ENCODE data around the gene C5orf47. TPM values are rescaled to one million over a fixed set of nuclear protein-coding genes. Genes with fewer than 3 reads are reported as not detected.

Gene C5orf47
- total and polyA plus RNA-seq, 9 donors: 0.06 to 0.19 (median 0.10) TPM; not detected in 6

DNA sequence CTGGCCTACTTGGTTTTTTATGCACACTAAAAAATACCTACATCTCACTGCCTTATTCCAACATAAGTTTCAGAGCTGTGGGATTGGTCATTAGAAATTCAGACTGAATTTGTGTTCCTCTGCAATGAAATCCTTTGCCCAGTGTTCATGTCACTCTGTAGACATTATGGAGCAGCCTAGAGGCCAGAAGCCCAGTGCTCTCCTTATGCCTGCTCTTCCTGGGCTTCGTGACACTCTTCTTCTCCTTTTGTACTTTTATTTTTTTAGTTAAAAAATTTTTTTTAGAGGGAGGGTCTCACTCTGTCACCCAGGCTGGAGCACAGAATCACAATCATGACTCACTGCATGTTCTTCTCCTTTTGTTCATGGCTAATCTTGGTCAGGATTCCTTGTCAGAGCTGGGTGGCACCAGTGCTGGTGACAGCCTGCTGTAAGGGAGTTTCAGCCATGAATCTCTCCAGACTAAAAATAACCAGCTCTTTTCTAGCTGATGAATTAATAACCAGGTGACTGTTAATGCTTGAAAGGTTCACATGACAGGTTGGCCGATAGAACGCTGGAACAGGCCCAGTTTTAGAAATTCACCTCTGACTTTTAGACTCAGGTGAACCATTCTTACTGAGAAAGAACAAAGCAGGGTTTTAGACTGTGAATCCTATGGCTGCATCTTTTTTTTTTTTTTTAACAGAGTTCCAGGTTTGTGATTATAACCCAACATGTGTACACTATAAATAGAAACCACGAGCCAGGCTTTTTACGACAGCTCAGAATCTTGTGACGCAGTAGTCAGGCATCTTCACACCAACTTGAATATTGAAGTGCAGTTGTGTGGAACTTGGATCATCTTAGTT is 34.1 kb upstream of the C5orf47 start:
- no CpG with 5 or more reads among the region's 6 CpGs for WGBS (ENCODE audit: insufficient coverage)
- Histone ChIP-seq H3K36me3 (ENCODE audit: control insufficient read depth, insufficient read depth, low read length) (peaks cover 16% of the 10 kb centered on the region), H3K9me3 (replicated peaks; ENCODE audit: control insufficient read depth, low read depth, low read length) (no peaks in the 10 kb centered on the region), H3K27me3 (ENCODE audit: control insufficient read depth, insufficient read depth, low read length) (no peaks in the 10 kb centered on the region), H3K4me3 (ENCODE audit: low read length) (no peak overlapping the region), H3K27ac (ENCODE audit: low read length) (peak overlapping the region; percentile 69), H3K4me1 (ENCODE audit: control insufficient read depth, insufficient read depth, low read length) (peaks cover 9% of the 10 kb centered on the region)
- DNase-seq: peak; percentile 57

- H3K36me3 ChIP-seq (ENCODE audit: control insufficient read depth, insufficient read depth, low read length): no peaks in the 10 kb centered on the region
- no peak for DNase-seq
- H3K9me3 ChIP-seq (replicated peaks; ENCODE audit: control insufficient read depth, low read depth, low read length): no peaks in the 10 kb centered on the region
- H3K4me3 ChIP-seq (ENCODE audit: low read length): no peak overlapping the region
- no peaks in the 10 kb centered on the region for H3K27me3 ChIP-seq (ENCODE audit: control insufficient read depth, insufficient read depth, low read length)
- peaks cover 3% of the 10 kb centered on the region for H3K4me1 ChIP-seq (ENCODE audit: control insufficient read depth, insufficient read depth, low read length)
- no peak overlapping the region for H3K27ac ChIP-seq (ENCODE audit: low read length)
- no CpG with 5 or more reads among the region's 2 CpGs for WGBS (ENCODE audit: insufficient coverage)
Measured at GRCh38 chr5:173960986-173961385, 28.0 kb upstream of the C5orf47 start.

- Histone ChIP-seq H3K27ac (ENCODE audit: low read length) (no peak overlapping the region), H3K9me3 (replicated peaks; ENCODE audit: control insufficient read depth, low read depth, low read length) (no peaks in the 10 kb centered on the region), H3K4me1 (ENCODE audit: control insufficient read depth, insufficient read depth, low read length) (peaks cover 3% of the 10 kb centered on the region), H3K27me3 (ENCODE audit: control insufficient read depth, insufficient read depth, low read length) (no peaks in the 10 kb centered on the region), H3K4me3 (ENCODE audit: low read length) (no peak overlapping the region), H3K36me3 (ENCODE audit: control insufficient read depth, insufficient read depth, low read length) (no peaks in the 10 kb centered on the region)
- no CpG with 5 or more reads among the region's 1 CpG for WGBS (ENCODE audit: insufficient coverage)
- no peak for DNase-seq
Measured at GRCh38 chr5:173961418-173961817, 27.6 kb upstream of the C5orf47 start.

GRCh38 chr5:173962436-173962972 is 26.5 kb upstream of the C5orf47 start:
- DNase-seq: no peak
- WGBS (ENCODE audit: insufficient coverage): 80% methylated on average over 1 of the region's 3 CpGs
- peaks cover 3% of the 10 kb centered on the region for H3K4me1 ChIP-seq (ENCODE audit: control insufficient read depth, insufficient read depth, low read length)
- H3K27ac ChIP-seq (ENCODE audit: low read length): no peak overlapping the region
- H3K36me3 ChIP-seq (ENCODE audit: control insufficient read depth, insufficient read depth, low read length): no peaks in the 10 kb centered on the region
- H3K4me3 ChIP-seq (ENCODE audit: low read length): no peak overlapping the region
- H3K9me3 ChIP-seq (replicated peaks; ENCODE audit: control insufficient read depth, low read depth, low read length): no peaks in the 10 kb centered on the region
- no peaks in the 10 kb centered on the region for H3K27me3 ChIP-seq (ENCODE audit: control insufficient read depth, insufficient read depth, low read length)

DNA sequence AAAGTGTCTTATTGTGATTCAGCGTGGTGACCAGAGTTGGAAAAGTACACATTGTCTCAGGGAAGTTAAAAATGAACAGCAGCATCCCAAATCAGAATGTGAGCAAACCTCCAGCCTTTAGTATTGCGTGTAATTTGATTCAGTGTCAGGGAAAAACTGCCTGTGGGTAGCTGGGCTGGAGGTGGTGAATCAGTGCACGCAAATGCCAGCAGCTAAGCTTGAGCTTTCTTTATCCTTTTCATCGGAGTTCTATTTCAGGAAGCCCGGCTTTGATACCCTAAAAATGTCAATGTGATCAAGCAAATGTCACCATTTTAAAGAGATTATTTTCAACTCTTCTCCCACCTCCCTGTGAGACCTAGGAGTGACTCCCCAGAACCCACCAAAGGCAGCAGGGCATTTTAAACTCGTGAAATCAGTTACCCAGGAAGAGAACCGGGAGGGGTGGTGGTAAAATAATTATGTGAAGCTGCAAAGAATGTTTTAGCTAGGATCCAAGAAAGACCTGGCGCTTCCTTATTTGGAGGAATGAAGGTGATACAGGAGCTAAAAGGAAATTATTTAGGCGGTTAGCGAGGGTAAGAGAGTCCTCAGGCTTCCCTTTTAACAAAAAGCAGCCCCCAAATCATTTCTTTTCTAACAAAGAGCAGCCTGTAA is 25.7 kb upstream of the C5orf47 start:
- 26% methylated on average over 5 of the region's 10 CpGs for WGBS (ENCODE audit: insufficient coverage)
- no peak overlapping the region for H3K4me3 ChIP-seq (ENCODE audit: low read length)
- no peaks in the 10 kb centered on the region for H3K9me3 ChIP-seq (replicated peaks; ENCODE audit: control insufficient read depth, low read depth, low read length)
- no peaks in the 10 kb centered on the region for H3K27me3 ChIP-seq (ENCODE audit: control insufficient read depth, insufficient read depth, low read length)
- H3K4me1 ChIP-seq (ENCODE audit: control insufficient read depth, insufficient read depth, low read length): peaks cover 3% of the 10 kb centered on the region
- H3K36me3 ChIP-seq (ENCODE audit: control insufficient read depth, insufficient read depth, low read length): no peaks in the 10 kb centered on the region
- peak; percentile 42 for DNase-seq
- peak overlapping the region; percentile 11 for H3K27ac ChIP-seq (ENCODE audit: low read length)

DNA sequence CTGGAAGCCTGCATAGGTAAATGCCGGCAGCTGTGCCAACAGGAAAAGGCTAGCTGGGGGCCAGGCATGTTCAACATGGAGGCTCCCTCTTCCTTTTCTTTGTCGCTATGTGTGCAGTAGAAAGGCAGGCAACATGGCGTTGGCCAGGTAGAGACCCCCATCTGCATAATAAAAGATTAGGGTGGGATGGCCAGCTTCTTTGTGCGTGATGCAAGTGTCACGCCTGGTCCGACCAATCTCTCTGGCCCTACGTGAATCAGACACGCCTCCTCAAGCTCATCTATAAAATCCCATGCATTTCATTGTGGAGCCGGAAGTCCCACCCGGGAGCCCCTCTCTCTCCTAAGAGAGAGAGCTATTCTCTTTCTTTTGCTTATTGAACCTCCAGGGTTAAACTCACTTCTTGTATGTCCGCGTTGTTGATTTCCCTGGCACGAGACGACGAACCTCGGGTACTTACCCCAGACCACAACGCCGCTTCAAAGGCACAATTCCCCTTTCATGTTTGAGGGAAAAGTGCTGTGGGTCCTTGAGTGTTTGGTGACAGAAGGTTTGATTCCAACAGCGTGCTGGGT is 25.0 kb upstream of the C5orf47 start:
- H3K36me3 ChIP-seq (ENCODE audit: control insufficient read depth, insufficient read depth, low read length): no peaks in the 10 kb centered on the region
- H3K9me3 ChIP-seq (replicated peaks; ENCODE audit: control insufficient read depth, low read depth, low read length): no peaks in the 10 kb centered on the region
- WGBS (ENCODE audit: insufficient coverage): 51% methylated on average over 5 of the region's 19 CpGs
- no peaks in the 10 kb centered on the region for H3K27me3 ChIP-seq (ENCODE audit: control insufficient read depth, insufficient read depth, low read length)
- H3K4me1 ChIP-seq (ENCODE audit: control insufficient read depth, insufficient read depth, low read length): peaks cover 3% of the 10 kb centered on the region
- DNase-seq: no peak
- no peak overlapping the region for H3K4me3 ChIP-seq (ENCODE audit: low read length)
- H3K27ac ChIP-seq (ENCODE audit: low read length): peak overlapping the region; percentile 11

DNA sequence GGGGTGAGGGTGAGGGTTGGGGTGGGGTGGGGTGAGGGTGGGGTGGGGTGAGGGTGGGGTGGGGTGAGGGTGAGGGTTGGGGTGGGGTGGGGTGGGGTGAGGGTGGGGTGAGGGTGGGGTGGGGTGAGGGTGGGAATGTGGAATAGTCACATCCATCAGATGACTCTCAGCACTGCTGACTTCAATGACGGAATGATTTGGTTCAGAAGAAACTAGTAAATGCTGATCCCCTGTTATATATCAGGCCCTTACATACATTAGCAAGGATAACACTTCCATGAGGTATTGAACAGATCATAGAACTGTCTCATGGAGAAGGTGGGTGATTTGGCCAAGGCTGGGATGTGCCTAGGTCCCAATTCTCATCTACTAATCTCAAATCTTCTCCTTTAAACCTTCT is 24.5 kb upstream of the C5orf47 start:
- no CpG with 5 or more reads among the region's 1 CpG for WGBS (ENCODE audit: insufficient coverage)
- Histone ChIP-seq H3K4me1 (ENCODE audit: control insufficient read depth, insufficient read depth, low read length) (peaks cover 3% of the 10 kb centered on the region), H3K4me3 (ENCODE audit: low read length) (no peak overlapping the region), H3K27me3 (ENCODE audit: control insufficient read depth, insufficient read depth, low read length) (no peaks in the 10 kb centered on the region), H3K27ac (ENCODE audit: low read length) (no peak overlapping the region), H3K36me3 (ENCODE audit: control insufficient read depth, insufficient read depth, low read length) (no peaks in the 10 kb centered on the region), H3K9me3 (replicated peaks; ENCODE audit: control insufficient read depth, low read depth, low read length) (no peaks in the 10 kb centered on the region)
- DNase-seq: no peak

- Histone ChIP-seq H3K27ac (ENCODE audit: low read length) (no peak overlapping the region), H3K9me3 (replicated peaks; ENCODE audit: control insufficient read depth, low read depth, low read length) (no peaks in the 10 kb centered on the region), H3K27me3 (ENCODE audit: control insufficient read depth, insufficient read depth, low read length) (peaks cover 2% of the 10 kb centered on the region), H3K4me1 (ENCODE audit: control insufficient read depth, insufficient read depth, low read length) (peaks cover 3% of the 10 kb centered on the region), H3K4me3 (ENCODE audit: low read length) (no peak overlapping the region), H3K36me3 (ENCODE audit: control insufficient read depth, insufficient read depth, low read length) (no peaks in the 10 kb centered on the region)
- WGBS (ENCODE audit: insufficient coverage): 0% methylated on average over 2 of the region's 4 CpGs
- DNase-seq: peak; percentile 32
Measured at GRCh38 chr5:173967241-173967640, 21.7 kb upstream of the C5orf47 start.

DNA sequence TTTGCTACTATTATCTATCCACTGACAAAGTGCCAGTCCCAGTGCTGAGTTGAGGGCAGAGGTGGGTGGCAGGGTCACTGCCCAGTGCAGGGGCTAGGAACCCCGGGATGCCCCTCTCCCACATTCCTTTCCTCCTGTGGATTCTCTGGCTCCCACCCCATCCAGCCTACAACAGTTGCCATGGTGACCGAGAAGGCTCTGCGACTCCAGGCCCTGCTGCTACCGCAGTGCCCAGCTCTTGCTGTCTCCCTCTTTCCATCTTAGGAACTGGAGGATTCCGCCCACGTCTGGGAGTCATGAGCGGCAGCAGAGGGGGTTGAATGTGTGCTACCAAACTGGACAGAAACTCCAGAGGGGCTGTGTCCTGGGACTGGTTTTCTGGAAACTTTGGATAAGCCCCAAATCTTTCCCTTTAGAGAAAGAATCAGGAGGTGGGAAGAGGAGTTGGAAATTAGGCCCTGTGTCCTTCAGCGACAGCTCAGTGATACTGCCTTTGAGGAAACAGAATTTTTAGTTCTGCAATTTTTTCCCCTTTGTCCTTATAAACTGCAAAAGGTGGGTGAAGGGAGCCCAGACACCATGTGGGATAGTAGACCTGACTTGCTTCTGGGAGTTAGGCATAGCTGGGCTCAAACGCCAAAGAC is 20.7 kb upstream of the C5orf47 start:
- WGBS (ENCODE audit: insufficient coverage): 27% methylated on average over 4 of the region's 9 CpGs
- Histone ChIP-seq H3K4me1 (ENCODE audit: control insufficient read depth, insufficient read depth, low read length) (peaks cover 7% of the 10 kb centered on the region), H3K27ac (ENCODE audit: low read length) (no peak overlapping the region), H3K27me3 (ENCODE audit: control insufficient read depth, insufficient read depth, low read length) (peaks cover 2% of the 10 kb centered on the region), H3K4me3 (ENCODE audit: low read length) (no peak overlapping the region), H3K36me3 (ENCODE audit: control insufficient read depth, insufficient read depth, low read length) (no peaks in the 10 kb centered on the region), H3K9me3 (replicated peaks; ENCODE audit: control insufficient read depth, low read depth, low read length) (no peaks in the 10 kb centered on the region)
- DNase-seq: no peak
